DMS79 (cell line): ENCODE data around the gene C16orf87.
A peak's percentile ranks its signal among the peaks of the same experiment; 100 is the strongest.

Source experiments
- DNase-seq: peaks from one replicate; lab custom pipeline; 2025; lab: John Stamatoyannopoulos, UW

C16orf87 gene

DNA sequence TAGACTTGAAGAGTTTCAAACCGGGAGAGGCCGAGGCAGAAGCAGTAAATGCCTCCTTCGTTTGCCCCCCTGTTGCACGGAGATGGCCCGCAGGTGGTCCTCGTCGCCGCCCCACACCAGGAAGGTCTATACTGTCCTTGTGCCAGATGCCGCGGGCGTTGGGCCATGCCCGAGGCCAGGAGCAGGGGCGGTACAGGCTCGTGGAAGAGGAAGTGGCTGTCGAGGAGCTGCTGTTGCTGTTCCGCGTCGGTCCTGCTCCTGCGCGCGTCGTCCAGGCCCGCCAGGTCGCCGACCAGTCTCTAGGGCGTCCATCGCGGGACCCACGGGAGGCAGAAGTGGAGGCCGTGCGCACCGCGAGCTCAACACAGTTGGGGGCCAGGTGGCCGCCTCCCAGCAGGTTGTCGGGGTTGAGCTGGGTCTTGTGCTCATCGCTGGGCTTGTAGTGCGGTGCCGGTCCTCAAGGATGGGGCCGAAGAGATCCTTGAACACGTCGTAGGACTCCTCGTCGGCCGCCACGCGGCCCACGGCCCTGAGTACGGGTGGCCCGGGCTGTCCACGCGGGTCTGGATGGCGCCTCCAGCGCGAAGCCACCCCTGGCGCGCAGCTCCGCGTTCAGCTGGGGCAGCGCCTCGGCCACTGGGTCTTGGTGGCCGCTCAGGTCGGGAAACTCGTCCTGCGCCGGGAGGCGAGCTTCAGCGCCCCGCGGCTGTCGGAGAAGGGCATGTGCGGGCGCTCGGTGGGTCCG lies 13.1 kb upstream of the C16orf87 start:
- DNase-seq = no peak

DNA sequence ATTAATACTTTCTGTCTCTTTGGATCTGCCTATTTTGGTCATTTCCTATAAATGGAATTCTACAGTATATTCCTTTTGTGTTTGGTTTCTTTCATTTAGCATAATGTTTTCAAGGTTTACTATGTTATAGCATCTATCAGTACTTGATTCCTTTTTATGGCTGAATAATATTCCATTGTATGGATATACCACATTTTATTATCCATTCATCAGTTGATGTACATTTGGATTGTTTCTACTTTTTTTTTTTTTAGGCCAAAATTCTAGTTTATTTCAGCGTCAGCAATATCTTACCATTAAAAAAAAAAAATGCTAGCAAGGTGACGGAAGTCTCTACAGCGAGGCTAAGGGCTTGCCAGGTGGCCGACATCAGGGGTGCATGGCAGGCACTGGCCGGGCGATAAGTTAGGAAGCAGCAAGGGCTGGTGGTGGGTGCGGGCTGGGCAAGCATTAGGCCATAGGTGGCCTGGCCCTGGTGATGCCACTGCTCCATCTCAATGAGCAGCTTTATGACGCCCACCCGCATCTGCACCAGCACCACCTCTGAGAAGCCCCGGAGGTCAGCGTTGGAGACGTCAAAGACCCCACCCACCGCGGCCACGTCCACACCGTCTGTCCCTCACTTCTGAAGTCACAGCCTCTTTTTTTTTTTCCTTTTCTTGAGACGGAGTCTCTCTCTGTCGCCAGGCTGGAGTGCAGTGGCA lies 11.4 kb upstream of the C16orf87 start:
- DNase-seq = no peak

DNA sequence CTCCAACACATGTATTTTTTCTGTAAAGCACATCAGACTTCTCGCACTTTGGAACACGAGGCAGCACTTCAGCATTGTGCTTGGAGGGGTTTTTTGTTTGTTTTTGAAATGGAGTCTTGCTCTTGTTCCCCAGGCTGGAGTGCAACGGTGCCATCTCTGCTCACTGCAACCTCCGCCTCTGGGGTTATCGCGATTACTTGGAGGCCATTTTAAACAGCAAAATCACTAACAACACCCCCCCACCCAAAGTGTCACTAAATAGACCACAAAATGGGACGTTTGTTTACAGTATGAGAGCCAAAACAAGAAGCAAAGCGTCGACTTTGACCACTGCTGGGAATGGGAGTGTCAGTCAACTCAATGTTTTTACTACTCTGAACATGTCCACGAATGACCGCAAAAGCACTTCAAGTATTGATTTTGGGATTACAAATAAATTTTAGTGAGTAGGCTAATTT lies 9.0 kb upstream of the C16orf87 start:
- no peak for DNase-seq

DNA sequence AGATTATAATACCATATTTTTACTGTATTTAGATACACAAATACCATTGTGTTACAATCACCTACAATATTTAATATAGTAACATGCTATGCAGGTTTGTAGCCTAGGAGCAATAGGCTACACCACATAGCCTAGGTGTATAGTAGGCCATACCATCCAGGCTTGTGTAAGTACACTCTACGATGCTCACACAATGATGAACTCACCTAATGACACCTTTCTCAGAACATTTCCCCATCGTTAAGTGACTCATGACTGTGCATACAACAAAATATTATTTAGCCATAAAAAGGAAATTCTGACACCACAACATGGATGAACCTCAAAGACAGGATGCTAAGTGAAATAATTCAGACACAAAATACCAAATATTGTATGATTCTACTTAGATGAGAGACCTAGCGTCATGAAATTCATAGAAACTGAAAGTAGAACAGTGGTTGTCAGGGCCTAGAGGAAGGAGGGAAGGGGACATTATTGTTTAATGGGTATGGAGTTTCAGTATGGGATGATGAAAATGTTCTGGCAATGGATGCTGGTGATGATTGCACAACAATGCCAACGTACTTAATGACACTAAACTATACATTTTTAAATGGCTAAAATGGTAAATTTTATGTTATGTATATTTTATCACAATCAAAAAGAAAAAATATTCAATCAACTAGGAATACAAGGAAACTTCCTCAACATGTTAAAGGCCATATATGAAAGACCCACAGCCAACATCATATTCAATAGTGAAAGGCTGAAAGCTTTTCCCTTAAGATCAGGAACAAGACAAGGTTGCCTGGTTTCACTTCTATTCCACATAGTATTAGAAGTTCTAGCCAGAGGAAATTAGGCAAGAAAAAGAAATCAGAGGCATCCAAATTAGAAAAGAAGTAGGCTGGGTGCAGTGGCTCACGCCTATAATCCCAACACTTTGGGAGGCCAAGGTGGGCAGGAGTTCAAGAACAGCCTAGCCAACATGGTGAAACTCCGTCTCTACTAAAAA lies 5.9 kb upstream of the C16orf87 start:
- DNase-seq = no peak

DNA sequence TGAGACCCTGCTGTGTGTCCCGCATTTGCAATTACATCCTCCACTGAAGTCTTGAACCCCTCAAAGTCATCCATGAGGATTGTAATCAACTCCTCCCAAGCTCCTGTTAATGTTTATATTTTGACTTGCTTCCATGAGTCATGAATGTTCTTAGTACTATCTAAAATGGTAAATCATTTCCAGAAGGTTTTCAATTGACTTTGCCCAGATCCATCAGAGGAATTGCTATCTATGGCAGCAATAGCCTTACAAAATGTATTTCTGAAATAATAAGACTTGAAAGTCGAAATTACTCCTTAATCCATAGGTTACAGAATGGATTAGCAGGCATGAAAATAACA lies 2.5 kb upstream of the C16orf87 start:
- no peak for DNase-seq

DNA sequence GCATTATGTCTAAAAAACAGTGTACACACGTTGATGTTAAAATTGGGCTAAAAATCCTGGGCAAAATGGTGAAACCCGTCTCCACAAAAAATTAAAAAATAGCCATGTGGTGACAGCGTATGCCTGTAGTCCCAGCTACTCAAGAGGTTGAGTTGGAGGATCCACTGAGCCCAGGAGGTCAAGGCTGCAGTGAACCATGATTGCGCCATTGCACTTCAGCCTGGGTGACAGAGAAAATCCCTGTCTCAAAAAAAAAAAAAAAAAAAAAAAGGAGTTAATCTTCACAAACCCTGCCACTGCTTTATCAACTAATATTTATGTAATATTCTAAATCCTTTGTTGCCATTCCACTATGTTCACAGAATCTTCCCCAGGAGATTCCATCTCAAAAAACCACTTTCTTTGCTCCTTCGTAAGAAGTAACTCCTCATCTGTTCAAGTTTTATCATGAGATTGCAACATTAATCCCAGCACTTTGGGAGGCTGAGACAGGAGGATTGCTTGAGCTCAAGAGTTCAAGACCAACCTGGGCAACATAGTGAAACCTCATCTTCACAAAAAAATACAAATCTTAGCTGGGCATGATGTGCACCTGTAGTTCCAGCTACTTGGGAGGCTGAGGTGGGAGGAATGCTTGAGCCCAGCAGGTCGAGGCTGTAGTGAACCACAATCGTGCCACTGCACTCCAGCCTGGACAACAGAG lies 1.9 kb upstream of the C16orf87 start:
- DNase-seq = no peak

DNA sequence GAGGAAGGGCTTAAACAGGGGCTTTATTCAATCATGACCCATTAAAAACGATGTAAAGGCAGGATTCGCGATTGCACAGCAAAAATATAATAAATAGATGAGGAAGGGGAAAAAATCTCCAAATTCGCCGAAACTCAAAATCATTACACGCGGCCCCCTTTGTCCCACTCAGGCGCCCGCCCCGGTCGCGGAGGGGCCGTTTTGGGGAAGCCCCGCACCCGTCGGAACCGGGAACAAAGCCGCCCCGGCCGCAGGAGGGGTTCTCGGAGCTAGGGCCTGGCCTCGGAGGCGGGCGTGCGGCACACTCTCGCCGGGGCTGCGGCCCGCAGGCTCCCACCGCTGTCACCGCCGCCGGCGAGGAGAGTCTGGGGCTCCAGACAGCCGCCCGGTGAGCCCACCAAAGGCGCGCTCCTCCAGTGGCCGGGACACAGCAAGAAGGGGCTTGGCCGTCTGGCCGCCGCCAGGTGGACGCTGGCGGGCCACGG lies 521 bp downstream of the C16orf87 start:
- DNase-seq = no peak

DNA sequence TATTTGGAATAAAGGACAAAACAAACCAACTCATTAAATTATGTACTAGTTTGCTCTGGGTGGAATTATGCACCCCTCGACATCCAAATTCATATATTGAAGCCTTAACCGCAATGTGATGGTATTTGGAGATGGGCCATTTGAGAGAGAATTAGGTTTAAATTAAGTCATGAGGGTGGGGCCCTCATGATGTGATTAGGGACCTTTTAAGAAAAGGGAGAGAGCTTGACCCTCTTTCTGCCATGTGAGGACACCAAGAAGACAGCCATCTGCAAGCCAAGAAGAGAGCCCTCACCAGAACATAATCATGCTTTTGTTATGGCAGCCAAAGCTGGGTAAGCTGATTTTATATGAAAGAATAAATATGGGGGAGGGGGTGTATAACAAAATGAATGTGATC lies 2.0 kb downstream of the C16orf87 start:
- DNase-seq = no peak

DNA sequence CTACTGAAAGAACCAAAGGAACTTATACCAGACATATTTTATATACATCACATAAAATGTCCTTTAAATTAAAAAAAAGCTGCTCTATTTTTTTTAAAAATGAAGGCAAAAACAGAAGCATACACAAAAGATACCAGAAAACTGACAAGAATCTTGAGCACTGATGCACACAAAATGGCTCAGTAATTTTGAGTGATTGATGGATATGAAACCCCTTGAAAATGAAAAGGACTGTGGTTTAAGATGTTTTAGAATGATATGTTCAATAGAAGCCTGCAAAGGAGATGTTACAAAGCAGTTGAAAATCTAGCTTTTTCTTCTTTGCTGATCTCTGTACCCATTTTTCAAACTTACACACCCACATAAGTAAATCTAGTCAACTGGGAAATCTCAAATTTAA lies 2.7 kb downstream of the C16orf87 start:
- DNase-seq = no peak

DNA sequence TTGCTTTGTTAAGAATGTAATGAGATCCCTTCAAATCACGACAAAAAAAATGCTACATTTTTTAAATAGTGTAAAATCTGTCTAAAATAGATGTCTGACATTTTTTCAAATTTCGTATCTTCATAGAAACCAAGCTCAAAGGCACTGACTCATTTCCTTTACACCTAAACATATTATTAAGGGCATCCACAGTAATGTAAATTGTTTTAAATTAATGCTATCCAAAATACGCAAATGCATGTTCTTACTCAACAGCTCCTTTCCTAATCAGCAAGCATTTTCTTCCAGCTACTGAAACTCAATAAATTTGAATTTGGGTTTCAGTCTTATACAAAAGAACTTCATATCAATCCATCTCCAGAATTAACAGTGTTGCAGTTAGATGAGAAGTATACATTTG lies 4.3 kb downstream of the C16orf87 start:
- no peak for DNase-seq

DNA sequence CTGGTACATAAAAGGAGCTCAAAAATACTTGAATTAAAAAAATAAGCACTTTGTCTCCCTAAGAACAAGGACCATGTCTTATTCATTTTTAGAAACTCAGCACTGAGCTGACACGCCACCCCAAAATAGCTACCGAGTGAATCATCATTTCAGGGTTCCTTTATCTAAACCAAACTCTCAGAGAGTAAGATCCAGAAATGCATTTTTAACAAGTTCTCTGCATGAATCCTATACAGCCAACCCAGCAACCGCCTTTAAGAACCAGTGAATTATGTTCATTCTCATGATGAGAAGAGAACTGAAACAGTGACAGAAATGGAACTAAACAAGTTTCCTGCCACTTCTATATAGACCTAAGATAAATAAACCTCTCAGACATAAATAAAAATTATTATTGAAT lies 8.7 kb downstream of the C16orf87 start:
- no peak for DNase-seq

DNA sequence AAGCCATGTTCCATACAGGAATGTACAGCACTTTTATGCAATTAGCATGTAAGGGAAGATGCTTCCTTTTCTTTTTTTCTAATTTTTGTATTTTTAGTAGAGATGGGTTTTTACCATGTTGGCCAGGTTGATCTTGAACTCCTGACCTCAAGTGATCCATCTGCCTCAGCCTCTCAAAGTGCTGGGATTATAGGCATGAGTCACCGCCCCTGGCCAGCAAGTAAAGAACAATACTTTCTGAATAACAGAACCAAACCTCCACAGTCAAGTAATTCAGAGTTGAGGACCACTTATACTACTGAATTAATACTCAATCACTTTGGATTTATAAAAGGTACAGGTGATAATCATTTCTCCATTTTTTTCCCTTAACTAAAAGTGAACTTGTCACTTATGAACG lies 13.0 kb downstream of the C16orf87 start:
- DNase-seq = no peak

DNA sequence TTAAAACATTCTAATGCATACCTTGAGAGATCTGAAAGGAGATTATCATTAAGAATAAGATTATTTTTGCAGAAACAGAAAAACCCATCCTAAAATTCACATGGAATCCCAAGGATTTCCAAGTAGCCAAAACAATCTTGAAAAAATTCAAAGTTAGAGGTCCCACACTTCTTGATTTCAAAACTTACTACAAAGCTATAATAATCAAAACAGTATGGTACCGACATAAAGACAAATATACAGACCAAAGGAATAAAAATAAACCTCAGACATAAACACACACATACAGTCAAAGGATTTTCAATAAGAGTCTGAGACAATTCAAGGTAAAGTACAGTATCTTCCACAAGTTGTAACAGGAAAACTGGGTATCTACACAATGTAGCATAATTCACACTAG lies 16.2 kb downstream of the C16orf87 start:
- DNase-seq = no peak

DNA sequence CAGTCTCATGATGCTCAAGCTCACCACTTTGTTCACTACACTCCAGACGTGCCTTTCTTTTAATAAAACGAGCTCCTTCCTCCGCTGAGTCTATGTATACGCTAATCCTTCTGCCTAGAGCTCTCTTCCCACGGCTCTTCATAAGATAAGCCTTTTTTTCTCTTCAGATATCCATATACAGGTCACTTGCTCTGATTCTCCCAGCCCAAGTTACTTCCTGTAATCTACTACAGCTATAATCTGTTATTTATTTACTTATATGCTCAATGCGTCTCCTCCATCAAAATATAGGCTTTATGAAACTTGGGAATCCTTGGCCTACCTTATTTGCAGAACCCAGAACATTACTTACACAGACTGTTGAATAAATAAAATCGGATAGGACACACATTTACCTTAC lies 17.4 kb downstream of the C16orf87 start:
- no peak for DNase-seq

DNA sequence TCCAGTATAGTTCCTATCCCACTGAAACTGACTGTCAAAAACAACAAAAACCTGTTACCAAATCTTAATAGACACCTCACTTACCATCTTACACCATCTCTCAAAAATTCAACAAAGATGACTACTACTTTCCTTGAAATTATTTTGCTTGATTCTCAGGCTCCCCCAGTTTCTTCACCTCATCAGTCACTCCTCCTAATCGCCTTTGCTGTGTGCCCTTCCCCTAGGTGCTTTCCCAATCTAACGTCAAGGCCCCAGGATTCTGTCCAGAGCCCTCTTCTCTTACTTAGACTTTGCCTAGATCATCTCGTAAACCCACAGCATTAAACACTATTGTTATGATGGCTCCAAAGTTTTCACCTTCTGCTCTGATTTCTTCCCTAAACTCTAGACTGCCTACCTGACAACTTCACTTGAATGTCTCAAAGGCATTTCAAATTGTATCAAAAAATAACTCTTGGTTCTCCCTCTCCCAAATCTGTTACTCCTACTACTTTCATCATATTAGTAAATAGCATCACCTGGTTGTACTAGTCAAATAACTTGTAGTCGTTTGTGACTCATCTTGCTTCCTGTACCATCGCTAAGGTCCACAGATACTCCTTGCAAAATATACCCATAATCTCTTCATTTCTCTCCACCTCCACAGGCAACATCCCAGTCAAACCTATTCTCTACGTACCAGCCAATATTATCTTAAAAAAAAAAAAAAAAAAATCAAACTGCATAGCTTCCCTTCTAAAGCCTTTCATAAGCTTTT lies 18.0 kb downstream of the C16orf87 start:
- no peak for DNase-seq

DNA sequence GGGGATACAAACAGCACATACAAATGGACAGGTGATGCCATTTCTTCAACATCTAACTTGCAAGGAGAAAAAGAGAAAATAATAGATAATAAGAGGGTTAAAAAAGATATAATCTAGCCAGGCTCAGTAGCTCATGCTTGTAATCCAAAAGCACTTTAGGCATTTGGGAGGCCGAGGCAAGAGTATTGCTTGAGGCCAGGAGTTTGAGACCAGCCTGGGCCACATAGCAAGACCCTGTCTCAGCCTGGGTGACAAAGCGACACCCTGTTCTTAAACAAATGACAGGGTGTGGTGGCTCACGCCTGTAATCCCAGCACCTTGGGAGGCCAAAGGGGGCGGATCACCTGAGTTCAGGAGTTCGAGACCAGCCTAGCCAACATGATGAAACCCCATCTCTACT lies 19.3 kb downstream of the C16orf87 start:
- DNase-seq = no peak

DNA sequence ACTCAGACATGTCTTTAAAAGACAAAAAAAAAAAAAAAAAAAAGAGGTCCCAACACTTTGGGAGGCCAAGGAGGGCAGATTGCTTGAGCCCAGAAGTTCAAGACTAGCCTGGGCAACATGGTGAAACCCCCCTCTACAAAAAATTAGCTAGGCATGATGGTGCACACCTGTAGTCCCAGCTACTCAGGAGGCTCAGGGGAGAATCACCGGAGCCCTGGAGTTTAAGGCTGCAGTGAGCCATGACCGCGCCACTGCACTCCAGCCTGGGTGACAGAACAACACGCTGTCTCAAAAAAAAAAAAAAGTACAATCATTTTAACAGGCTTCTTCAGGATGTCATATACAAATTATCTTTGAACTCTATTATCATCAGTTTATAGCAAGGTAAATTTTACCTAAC lies 22.0 kb downstream of the C16orf87 start:
- DNase-seq = no peak

DNA sequence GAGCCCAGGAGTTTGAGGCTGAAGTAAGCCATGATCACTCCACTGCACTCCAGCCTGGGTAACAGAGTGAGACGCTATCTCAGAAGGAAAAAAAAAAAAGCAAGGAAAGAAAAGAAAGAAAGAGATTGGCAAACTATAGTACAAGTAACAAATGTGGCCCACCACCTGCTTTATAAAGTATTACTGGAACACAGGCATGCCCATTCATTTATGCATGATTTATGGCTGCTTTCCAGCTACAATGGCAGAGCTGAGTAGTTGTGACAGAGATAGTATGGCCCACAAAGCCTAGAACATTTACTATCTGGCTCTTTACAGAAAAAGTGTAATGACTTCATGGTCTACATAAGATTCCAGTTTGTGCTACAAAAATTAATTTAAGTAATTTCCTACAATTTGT lies 23.6 kb downstream of the C16orf87 start:
- DNase-seq = no peak

DNA sequence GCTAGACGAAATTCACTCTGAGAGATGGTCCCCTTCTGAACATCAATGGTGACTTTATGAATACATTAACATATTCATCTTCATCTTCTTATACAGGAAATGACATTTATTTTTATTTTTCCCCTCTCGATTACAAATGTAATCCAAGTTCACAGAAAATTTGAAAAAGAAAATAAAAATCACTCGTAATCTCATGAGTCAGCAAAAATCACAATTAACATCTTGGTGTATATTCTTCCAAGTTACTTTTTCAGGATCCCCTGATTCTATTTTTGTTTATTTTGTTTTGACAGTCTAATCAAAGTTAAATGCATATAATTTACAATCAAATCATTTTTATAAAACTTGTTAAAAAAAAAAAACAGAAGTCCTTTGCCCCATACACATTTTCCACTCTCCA lies 27.6 kb downstream of the C16orf87 start:
- DNase-seq = no peak

DNA sequence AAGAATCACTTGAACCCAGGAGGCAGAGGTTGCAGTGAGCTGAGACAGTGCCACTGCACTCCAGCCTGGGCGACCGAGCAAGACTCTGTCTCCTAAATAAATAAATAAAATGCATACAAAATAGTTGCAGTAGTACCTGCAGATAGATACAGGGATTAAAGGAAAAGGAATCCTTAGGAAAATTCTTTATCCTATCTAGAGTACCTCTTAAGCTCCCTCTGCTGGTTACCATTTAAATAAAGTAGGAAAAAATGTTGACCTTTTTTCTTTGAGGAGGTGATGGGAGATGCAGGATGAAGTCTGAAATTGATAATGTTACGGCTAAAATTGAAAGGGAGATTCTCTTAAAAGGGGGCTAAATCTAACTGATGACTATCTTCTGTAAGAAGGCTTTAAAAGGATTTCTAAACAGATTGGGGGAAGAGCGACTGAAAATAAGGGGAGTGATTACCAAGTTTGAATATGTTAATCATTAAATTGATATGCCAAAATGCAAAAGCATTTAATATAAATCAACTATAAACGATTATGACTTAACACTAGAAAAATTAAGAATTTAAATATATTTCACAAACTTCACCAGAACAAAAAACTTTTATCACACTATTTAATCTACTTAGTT lies 29.4 kb downstream of the C16orf87 start:
- peak; percentile 1 for DNase-seq

DNA sequence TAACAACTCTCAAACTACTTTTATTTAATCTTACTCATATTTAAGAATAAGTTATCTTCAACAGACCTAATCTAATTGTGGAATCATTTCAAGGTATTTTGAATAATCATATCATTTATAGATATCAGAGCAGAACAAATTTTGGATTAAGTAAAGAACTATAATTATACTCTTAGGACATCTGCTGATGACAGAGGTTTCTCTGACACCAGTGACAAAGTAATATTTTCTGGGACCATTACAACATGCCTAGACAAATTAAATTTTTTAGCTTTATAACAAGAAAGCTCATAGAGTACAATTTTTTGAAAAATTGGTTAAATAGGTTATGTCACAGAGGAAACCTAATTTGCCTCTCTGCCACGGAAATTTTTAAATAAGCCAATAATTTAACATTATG lies 30.5 kb downstream of the C16orf87 start:
- DNase-seq = no peak
